Raji (cell line): ENCODE data around the gene CDR2.

Experiments used
- POLR2A ChIP-seq: IDR thresholded peaks from 2 replicates; pipeline ENCODE4 v1.6.1; 2011; ENCODE audit warnings: low read depth, low read length, control low read depth; ENCODE audit not compliant: insufficient read depth

Gene CDR2

GRCh38 chr16:22386976-22387375 is 12.6 kb upstream of the CDR2 start:
- TF ChIP-seq POLR2A = no peak

DNA sequence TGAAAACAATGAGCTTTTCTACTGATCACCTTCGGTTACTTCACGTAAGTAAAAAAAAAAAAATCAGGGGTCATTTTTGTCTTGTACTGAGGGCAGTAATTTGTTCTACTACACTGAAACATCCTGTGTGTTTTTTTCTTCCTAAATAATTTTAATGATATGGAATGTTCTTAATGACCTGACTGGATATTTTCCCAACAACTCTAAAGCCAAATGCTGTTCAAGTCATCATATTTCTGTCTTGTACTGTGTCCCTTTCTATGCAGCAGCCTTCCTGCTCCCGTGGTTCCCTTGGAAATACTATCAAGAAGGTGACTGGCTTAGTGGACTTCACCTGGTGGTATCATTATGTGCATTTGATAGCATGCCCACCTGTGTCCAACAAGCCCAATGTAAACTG is 10.8 kb upstream of the CDR2 start:
- TF ChIP-seq POLR2A = no peak

DNA sequence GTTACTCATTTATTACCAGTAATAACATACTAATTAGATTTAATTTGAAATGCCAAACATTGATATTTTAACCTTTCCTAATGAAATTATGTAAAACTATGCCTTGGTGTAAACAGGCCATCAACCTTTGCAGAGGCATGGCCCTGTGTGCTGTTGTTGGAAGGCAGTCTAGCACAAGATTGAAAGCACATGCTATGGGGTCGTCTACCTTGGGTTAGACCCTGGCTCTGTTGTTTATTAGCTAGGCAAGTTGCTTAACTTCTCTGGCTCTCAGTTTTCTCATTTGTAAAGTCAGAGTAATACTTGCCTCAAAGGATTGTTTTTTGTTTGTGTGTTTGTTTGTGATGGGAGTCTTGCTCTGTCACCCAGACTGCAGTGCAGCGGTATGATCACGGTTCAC is 9.4 kb upstream of the CDR2 start:
- no peak for TF ChIP-seq POLR2A

GRCh38 chr16:22381392-22381791 is 7.0 kb upstream of the CDR2 start:
- TF ChIP-seq POLR2A = no peak

- TF ChIP-seq POLR2A = no peak
Observed at GRCh38 chr16:22380529-22380928, 6.1 kb upstream of the CDR2 start.

DNA sequence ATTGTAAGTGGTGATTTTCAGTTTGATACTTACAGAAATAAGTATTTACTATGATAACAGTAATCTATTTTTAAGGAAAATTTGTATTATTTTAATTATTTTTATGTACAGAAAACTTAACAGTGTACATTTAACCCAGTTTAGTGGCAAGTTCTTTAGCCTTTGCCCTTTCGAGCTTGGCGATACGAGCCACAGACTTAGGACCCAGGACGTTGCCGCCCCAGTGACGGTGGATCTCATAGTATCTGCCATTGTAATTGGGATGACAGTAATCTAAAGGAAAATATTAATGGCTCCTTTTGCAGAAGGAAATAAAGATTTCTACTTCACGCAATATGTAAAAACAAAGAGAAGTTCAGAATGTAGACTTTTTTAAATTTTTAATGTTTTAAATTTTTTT is 5.2 kb upstream of the CDR2 start:
- no peak for TF ChIP-seq POLR2A

DNA sequence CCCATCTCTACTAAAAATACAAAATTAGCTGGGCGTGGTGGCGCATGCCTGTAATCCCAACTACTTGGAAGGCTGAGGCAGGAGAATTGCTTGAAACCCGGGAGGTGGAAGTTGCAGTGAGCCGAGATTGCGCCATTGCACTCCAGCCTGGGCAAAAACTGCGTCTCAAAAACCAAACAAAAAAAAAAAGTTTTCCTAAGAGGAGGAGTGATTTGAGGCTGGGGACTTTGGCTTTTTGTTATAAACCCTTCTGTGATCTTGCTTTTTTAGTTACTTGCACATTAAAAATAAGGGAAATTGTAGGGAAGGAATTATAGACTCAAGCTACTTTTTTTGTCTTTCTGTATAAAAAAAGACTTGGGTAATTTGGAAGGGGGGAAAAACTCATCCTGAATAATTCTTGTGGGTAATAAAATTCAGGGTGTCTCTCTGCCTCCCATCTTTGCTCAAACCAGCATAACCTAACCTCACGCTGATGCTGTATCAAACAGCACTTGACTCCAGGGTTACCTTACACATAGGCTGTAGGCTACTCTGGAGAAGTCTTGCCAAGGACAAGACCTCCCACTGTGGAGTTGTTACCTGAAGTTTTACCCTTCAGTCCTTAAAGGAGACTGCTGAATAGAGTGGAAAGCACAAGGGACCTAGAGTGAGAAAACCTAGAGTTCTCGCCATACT is 1.7 kb upstream of the CDR2 start:
- TF ChIP-seq POLR2A = no peak

DNA sequence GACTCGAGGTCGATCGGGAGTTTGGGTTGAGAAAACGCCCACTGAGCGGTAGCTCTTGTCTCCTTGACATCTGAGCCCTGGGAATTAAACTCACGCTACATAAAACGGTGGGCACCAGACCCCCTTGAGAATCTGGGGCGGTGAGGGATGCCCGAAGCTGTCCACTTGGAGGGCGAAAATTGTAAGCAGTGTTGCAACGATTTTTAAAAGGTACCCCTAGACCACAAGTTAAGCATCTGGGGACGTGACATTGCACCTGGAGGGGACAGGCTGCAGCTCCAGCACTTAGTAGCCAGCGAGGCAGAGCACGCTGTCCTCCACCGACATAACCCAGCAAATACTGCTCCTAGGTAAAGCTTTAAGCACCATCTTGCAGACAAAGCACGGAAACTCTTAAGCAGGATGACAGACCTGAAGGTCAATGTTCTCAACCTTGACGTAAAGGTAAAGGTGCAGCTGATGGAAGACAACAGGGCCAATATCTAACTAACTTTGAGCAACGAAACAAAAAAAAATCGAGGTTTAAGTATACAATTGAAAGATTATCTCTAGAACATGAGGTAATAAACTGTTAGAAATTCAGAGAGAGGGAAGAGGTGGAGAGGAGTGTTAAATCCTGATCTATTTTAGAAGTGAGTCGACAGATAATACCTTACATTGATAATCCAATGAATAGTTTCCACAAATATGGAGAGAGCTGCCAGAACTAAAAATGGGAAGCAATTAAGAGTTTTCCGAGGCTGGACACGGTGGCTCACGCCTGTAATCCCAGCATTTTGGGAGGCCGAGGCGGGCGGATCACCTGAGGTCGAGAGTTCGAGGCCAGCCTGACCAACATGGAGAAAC is 921 bp upstream of the CDR2 start:
- no peak for TF ChIP-seq POLR2A

DNA sequence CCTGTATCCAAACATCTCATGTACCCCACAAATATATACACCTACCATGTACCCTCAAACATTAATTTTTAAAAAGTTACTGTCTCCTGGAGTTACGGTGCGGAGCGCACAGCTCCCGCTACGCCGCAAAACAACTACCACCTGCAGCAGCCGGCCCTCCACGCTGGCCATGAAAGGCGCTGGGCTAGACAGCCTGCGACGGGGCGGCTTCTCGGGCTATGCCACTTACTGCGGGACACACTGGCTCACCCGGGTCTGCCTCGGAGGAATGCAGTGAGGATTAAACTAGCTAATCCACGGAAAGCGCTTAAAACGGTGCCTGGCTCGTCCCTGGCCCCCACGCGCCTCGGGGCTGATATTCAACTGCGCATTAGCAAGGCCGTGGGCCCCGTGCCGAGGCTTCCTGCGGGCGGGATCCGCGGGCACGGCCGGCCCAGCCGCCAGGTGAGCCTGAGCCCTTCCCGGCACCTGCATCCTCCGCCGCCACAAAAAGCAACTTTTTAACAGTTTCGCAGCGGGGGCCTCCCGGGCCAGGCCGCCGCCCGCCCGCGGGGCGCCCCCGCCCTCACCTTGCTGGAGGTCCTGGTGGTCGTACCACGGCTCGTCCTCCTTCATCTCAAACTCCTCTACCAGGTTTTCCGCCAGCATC is 633 bp downstream of the CDR2 start:
- no peak for TF ChIP-seq POLR2A

DNA sequence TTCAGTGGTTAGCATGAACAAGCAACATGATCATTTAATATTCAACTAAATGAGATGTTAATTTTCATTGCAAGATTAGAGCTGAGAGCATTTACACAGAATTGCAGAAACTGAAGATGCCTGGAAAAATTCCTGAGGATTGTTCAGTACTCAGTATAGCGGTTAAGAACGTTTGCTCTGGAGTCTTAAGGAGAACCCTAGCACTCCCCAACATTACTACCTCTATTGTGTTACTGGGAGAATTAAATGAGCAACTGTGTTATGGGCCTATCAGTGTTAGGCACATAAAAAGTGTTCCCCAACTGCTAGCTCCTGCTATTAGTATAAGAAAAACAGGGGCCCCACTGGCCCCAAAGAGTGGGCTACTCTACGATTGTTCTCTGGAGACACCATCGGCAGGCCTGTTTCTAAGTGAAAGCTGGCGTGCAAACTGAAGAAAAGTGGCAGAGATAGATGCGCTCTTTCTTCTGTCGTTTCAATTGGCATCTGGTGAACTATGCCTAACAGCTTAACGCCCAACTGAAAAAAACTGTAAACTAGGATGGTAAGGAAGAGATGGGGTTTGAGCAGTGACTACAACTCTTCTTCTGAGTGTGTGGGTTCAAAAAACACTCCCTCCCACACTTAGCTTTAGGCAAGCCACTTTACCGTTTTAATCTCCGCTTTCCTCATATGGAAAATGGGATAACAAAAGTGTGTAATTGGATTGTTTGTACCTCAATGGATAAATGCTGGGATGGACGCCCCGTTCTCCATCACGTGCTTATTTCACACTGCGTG is 1.3 kb downstream of the CDR2 start:
- TF ChIP-seq POLR2A = no peak

GRCh38 chr16:22370038-22370820 is 4.2 kb downstream of the CDR2 start:
- no peak for TF ChIP-seq POLR2A

DNA sequence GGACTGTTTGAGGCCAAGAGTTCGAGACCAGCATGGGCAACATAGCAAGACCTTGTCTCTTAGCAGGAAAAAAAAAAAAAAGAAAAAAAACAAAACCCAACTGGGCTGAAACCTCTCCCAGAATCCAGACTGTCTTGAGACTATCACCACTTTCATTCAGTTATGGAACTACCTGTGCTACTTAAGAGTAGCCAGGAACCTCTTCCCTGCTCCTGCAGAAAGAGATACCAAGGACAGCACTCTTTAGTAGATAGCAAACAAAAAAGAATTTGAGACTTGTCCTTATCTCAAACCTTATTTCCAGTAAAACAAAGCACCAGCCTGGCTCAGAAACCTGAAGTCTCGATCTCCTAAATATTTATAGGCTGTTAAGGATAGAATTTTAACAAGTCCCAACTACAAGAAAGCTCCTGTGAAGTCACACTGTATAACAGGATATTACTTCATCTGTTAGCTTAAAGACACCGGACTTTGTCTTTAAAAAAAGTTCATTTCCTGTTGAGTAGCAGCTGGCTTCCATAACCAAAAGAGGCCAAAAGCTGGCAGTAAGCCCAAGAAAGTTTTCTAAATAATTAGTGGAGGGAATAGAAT is 5.1 kb downstream of the CDR2 start:
- no peak for TF ChIP-seq POLR2A

DNA sequence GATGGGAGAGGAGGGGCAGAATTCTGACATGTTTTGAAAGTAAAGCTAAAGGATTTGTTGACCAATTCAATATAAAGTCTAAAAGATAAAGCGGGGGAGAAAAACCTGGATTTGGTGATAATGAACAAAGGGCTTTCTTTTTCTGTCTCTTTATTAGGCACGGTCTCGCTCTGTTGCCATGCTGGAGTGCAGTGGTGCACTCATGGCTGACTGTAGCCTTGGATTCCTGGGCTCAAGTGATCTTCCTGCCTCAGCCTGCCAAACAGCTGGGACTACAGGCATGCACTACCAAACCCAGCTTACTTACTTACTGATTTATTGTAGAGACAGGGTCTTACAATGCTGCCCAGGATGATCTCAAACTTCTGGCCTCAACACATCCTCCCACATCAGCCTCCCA is 7.5 kb downstream of the CDR2 start:
- TF ChIP-seq POLR2A = no peak

- no peak for TF ChIP-seq POLR2A
Observed at GRCh38 chr16:22366371-22366770, 8.0 kb downstream of the CDR2 start.

DNA sequence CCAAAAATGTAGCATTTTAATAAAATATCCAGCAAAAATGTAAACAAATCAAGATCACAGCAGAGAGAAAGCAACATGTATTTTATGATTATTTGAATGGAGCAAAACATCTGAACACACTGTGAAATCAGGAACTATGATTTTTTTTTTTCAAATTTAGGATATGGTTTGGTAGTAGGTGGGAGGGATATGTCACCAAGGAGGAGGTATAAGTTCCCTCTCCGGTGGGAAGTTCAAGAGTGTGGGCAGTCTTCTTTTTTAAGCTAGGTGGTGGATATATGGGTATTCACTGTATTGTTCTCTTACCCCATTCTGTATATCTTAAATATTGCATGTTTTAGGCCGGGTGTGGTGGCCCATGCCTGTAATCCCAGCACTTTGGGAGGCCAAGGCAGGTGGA is 10.2 kb downstream of the CDR2 start:
- TF ChIP-seq POLR2A = no peak
